GM19238 (cell line): ENCODE results near the gene EDEM1.
"Not testable (repeated sequence)": the region's sequence is repeated elsewhere in the genome, so short reads cannot be mapped to it uniquely, and the experiment has no call there.

ENCODE experiments used
- DNase-seq: peaks from one replicate; pipeline ENCODE4 v3.0.0; 2011; ENCODE audit warnings: low spot score; ENCODE audit not compliant: insufficient read length

The EDEM1 gene

GRCh38 chr3:5172018-5172417, 15.5 kb upstream of the EDEM1 start:
- no peak for DNase-seq

GRCh38 chr3:5179036-5179435, 8.5 kb upstream of the EDEM1 start:
- DNase-seq, result not testable (repeated sequence)

GRCh38 chr3:5181469-5182141, 5.9 kb upstream of the EDEM1 start:
- DNase-seq, result peak; percentile 25

GRCh38 chr3:5183714-5184113, 3.8 kb upstream of the EDEM1 start:
- not testable (repeated sequence) for DNase-seq

GRCh38 chr3:5184499-5184898, 3.0 kb upstream of the EDEM1 start:
- DNase-seq, result no peak

- no peak for DNase-seq
Observed at GRCh38 chr3:5185093-5185673, 2.3 kb upstream of the EDEM1 start.

GRCh38 chr3:5186089-5186857, 1.2 kb upstream of the EDEM1 start:
- DNase-seq, result no peak

GRCh38 chr3:5186858-5187155, 700 bp upstream of the EDEM1 start:
- DNase-seq, result no peak

GRCh38 chr3:5187920-5188418, 462 bp downstream of the EDEM1 start:
- peak; percentile 29 for DNase-seq

- no peak for DNase-seq
Observed at GRCh38 chr3:5188419-5189221, 1.1 kb downstream of the EDEM1 start.

- no peak for DNase-seq
Observed at GRCh38 chr3:5190147-5190791, 2.8 kb downstream of the EDEM1 start.

GRCh38 chr3:5191555-5192304, 4.2 kb downstream of the EDEM1 start:
- no peak for DNase-seq

GRCh38 chr3:5192571-5193365, 5.3 kb downstream of the EDEM1 start:
- DNase-seq, result no peak

GRCh38 chr3:5194341-5194740, 6.8 kb downstream of the EDEM1 start:
- DNase-seq, result no peak

GRCh38 chr3:5194801-5195509, 7.4 kb downstream of the EDEM1 start:
- no peak for DNase-seq

- DNase-seq, result no peak
Observed at GRCh38 chr3:5195605-5196004, 8.1 kb downstream of the EDEM1 start.

GRCh38 chr3:5197022-5197421, 9.5 kb downstream of the EDEM1 start:
- no peak for DNase-seq

- DNase-seq, result no peak
Observed at GRCh38 chr3:5197470-5198312, 10.2 kb downstream of the EDEM1 start.
